Measurements from ENCODE around the gene DLG5. TPM values are rescaled to one million over a fixed set of nuclear protein-coding genes. Genes with fewer than 3 reads are reported as not detected.

Gene DLG5
- total RNA-seq, 1 donor from 2014 or later = 1.1 TPM

- intact Hi-C loops (cut with micrococcal nuclease) = no loop called here
- Mint-ChIP-seq H3K27me3 (no peaks in the 10 kb centered on the region), H3K4me3 (no peak overlapping the region), H3K4me1 (peaks cover 2% of the 10 kb centered on the region), H3K9me3 (no peaks in the 10 kb centered on the region), H3K27ac (no peak overlapping the region), H3K36me3 (ENCODE audit: low read depth) (no peaks in the 10 kb centered on the region)
- no peak for TF ChIP-seq CTCF (IDR thresholded peaks at IDR 0.05)
- CTCF ChIA-PET = interaction anchor here (0.7 kb wide), 1 partner anchor 1245 kb away, joined by 3 read pairs; no protein-coding TSS in a partner anchor
- POLR2A ChIA-PET = no interaction called here
- ATAC-seq (ENCODE audit: low read depth) (no peak), DNase-seq (no peak)
Measured at GRCh38 chr10:77844713-77845445, 81.7 kb downstream of the DLG5 start.

GRCh38 chr10:77844177-77844576 is 82.4 kb downstream of the DLG5 start:
- H3K4me3 Mint-ChIP-seq = no peak overlapping the region
- no peaks in the 10 kb centered on the region for H3K27me3 Mint-ChIP-seq
- CTCF ChIA-PET = no interaction called here
- H3K36me3 Mint-ChIP-seq (ENCODE audit: low read depth) = no peaks in the 10 kb centered on the region
- intact Hi-C loops (cut with micrococcal nuclease) = no loop called here
- TF ChIP-seq CTCF (IDR thresholded peaks at IDR 0.05) = no peak
- ATAC-seq (ENCODE audit: low read depth) = no peak
- peaks cover 2% of the 10 kb centered on the region for H3K4me1 Mint-ChIP-seq
- no peak for DNase-seq
- H3K27ac Mint-ChIP-seq = no peak overlapping the region
- no peaks in the 10 kb centered on the region for H3K9me3 Mint-ChIP-seq
- POLR2A ChIA-PET = no interaction called here

- no peak overlapping the region for H3K4me3 Mint-ChIP-seq
- peaks cover 2% of the 10 kb centered on the region for H3K4me1 Mint-ChIP-seq
- no peak for TF ChIP-seq CTCF (IDR thresholded peaks at IDR 0.05)
- no peaks in the 10 kb centered on the region for H3K27me3 Mint-ChIP-seq
- DNase-seq (no peak), ATAC-seq (ENCODE audit: low read depth) (no peak)
- H3K27ac Mint-ChIP-seq = no peak overlapping the region
- ChIA-PET CTCF (no interaction called here), POLR2A (no interaction called here)
- H3K9me3 Mint-ChIP-seq = no peaks in the 10 kb centered on the region
- intact Hi-C loops (cut with micrococcal nuclease) = no loop called here
- H3K36me3 Mint-ChIP-seq (ENCODE audit: low read depth) = no peaks in the 10 kb centered on the region
Measured at GRCh38 chr10:77843264-77843663, 83.3 kb downstream of the DLG5 start.

- Mint-ChIP-seq H3K27ac (no peak overlapping the region), H3K4me1 (peaks cover 3% of the 10 kb centered on the region), H3K27me3 (no peaks in the 10 kb centered on the region), H3K36me3 (ENCODE audit: low read depth) (no peaks in the 10 kb centered on the region), H3K9me3 (no peaks in the 10 kb centered on the region), H3K4me3 (no peak overlapping the region)
- CTCF ChIA-PET = no interaction called here
- POLR2A ChIA-PET = no interaction called here
- ATAC-seq (ENCODE audit: low read depth) = no peak
- DNase-seq = no peak
- intact Hi-C loops (cut with micrococcal nuclease) = no loop called here
- TF ChIP-seq CTCF (IDR thresholded peaks at IDR 0.05) = no peak
Measured at GRCh38 chr10:77842652-77843212, 83.8 kb downstream of the DLG5 start.

DNA sequence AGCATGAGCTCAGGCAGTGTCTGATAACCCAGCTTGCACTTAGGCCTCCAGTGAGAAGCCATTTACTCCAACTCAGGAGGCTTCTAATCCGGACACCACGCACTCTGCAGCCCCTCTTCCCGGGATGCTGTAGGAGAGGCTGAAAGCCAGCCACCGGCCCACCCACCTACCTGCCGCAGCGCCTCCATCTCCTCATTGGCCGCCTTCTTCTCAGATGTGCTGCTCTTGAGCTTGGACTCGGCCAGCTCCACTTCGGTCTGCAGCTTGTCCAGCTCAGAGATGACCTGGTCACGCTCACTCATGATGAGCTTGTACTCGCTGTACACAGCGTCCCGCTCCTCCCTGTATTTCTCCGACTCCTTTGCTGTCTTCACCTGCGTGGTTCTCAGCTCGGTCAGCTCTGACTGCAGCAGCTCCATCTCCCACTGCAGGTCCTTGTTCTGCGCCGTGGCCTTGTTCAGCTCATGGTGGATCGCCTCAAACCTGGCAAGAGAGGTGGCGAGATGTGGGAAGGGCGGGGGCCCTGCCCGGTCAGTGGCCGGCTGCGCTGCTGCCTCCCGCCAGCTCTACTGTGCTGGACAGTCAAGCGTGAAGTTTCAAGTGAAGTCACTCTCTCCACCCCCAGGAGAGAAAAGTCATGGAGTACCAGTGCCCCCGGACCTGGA is 84.7 kb downstream of the DLG5 start:
- H3K4me3 Mint-ChIP-seq = no peak overlapping the region
- no peak for ATAC-seq (ENCODE audit: low read depth)
- intact Hi-C loops (cut with micrococcal nuclease) = no loop called here
- H3K27ac Mint-ChIP-seq = no peak overlapping the region
- no peaks in the 10 kb centered on the region for H3K27me3 Mint-ChIP-seq
- H3K4me1 Mint-ChIP-seq = peaks cover 4% of the 10 kb centered on the region
- CTCF ChIA-PET = no interaction called here
- POLR2A ChIA-PET = no interaction called here
- no peaks in the 10 kb centered on the region for H3K36me3 Mint-ChIP-seq (ENCODE audit: low read depth)
- no peak for DNase-seq
- no peak for TF ChIP-seq CTCF (IDR thresholded peaks at IDR 0.05)
- H3K9me3 Mint-ChIP-seq = no peaks in the 10 kb centered on the region

All from activated B cell treated with CpG ODN at 0.5 μM for 24 hours (primary cell).